SK-N-MC (cell line): ENCODE results near the gene CD6.

Experiments used
- EZH2 ChIP-seq: fragments of 200-600 bp; sonication (generic); IDR thresholded peaks from one replicate; pipeline ENCODE4 v1.6.1; 2017; ENCODE audit warnings: antibody characterized with exemption
- FOXP2 ChIP-seq: optimal IDR thresholded peaks from 2 replicates; pipeline ENCODE3; 2011; ENCODE audit warnings: mild to moderate bottlenecking, moderate library complexity; ENCODE audit not compliant: insufficient read depth; ENCODE audit errors: extremely low read length, control extremely low read depth
- POLR2AphosphoS5 ChIP-seq: IDR thresholded peaks from 2 replicates; pipeline ENCODE4 v1.6.1; 2012; ENCODE audit warnings: mild to moderate bottlenecking, low read depth, low read length, borderline replicate concordance

DNA sequence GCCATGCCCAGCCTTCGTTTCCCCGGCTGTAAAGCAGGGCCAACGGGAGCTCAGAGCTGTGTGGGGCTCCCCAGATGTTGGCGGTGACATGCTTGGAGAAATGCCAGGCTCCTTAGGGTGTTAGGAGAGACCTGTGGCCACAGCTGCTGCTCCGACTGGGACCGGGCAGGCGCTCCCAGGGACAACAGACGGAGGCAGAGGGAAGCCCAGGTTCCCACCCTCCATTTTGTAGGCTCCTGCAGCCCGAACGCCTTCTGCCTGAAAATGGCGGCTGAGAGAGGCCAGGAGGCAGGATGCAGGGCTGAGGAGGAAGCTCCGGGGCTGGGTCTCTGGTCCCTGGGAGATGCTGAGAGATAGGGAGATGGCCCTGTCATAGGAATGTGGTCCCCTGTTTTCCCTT is 10.0 kb downstream of the CD6 start:
- TF ChIP-seq EZH2 (no peak), POLR2AphosphoS5 (no peak), FOXP2 (no peak)
